GM19023 (cell line): ENCODE results near the gene RAPGEF5.

ENCODE experiments used
- ATAC-seq: cut with Tn5 transposase; IDR thresholded peaks from one replicate; pipeline ENCODE4 v1.9.1; 2021; ENCODE audit warnings: mild to moderate bottlenecking, moderate library complexity; ENCODE audit not compliant: unreplicated experiment

RAPGEF5 gene

DNA sequence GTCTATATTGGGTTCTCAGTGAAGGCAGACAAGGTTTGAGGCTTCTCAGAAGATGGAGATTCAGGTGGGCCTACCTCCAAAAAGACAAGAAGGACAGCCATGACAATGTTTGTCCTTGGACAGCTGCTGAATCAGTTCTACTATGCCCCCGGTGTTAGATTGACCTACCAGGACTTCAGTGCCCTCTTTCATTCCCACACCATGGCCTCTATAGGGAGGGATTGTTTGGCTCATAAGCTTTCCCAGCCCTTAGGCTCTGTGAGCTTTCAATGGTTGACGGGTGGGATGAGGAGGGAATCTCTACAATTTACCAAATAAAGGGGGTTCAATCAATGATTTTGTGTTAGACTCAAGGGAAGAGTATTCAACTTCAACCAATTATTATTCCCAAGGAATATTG is 23.4 kb upstream of the RAPGEF5 start:
- no peak for ATAC-seq

DNA sequence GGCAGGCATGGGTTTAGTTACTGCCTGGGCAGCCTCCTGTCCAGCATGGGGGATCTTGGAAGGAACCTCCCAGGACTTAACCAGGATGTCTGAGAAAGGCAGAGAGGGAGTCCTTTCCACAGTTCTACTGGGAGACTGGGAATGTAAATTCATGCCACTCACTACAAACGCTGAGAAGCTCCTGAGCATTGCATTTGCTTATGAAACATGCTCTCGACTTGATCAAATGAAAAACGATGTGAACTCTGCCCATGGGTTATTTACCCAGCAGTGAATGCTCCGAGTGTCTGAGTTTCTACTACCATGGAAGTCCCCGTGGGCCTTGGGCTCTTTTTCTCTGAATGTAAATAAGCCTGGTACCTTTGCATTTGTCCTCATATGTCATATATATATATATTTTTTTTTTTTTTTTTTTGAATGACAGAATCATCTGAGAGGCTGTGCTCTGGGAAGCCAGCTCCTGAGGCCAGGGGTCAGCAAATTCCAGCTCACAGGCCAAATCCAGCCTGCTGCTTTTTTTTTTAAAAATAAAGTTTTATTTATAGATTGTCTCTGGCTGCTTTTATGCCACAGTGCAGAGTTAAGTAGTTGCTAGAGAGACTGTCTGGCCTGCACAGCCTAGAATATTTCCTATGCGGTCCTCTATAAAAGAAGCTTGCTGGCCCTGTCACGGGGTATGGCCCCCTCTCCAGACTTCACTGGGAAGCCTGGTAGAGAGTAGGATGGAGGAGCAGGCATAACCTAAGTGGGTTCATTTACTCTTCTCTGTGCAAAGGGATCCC is 21.4 kb upstream of the RAPGEF5 start:
- no peak for ATAC-seq

DNA sequence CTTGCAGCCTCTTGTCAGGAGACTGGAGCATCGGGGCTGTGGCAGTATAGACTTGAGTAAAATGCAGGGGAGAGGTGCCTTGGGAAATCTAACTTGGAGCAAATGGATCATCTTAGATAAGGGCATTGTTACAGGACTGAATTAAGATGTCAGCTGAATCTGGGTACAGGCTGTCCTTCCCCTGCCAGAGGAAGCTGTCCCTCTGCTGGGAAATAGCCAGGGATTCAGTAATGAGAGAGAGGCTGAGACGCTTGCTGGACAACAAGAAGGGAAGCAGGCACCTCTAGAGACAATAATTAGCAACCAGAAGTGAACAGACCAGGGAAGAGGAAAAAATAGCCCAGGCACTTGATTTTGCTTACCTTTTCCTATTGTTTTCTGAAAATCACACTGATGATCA is 20.7 kb upstream of the RAPGEF5 start:
- ATAC-seq: no peak

DNA sequence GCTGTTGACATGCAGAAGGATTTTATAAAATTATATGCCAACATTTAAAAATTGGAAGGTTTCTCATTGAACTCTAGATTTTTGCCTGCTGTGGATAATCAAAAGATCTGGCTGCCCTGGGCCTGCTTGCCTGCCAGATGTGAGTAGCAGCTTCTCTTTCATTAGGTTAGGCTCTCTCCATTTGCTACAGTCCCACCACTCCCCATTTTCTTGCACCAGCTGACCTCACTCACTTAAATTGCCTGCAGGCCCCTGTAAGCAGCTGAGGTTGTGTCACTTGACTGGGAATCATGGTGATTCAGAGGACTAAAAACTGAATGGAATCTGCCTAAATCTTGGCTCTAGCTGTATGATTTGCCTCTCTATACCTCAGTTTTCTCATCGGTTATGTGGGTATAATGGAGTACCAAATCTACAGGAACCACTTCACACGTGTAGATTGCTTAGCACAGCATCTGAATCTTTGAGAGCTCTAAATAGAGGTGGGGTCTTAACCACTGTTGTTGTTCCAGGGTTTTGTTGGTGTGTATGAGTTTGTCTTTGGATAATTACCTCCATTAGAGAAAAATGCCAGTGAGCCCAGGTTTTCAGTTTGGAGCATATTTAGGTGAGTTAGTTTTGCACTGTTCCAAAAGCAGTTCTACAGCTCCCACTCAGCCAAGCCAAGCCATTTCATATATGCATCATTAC is 18.6 kb upstream of the RAPGEF5 start:
- ATAC-seq: no peak

DNA sequence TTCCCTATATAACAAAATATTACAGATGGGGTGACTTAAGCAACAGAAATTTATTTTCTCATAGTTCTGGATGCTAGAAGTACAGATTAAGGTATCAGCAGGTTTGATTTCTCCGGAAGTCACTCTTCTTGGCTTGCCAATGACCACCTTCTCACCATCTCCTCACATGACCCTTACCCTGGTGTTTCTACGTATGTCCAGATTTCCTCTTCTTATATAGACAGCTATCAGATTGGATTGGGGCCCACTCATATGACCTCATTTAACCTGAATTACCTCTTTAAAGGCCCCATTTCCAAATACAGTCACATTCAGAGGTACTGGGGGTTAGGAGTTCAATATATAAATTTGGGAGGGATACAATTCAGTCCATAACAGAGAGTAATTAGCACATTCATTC is 17.0 kb upstream of the RAPGEF5 start:
- no peak for ATAC-seq

DNA sequence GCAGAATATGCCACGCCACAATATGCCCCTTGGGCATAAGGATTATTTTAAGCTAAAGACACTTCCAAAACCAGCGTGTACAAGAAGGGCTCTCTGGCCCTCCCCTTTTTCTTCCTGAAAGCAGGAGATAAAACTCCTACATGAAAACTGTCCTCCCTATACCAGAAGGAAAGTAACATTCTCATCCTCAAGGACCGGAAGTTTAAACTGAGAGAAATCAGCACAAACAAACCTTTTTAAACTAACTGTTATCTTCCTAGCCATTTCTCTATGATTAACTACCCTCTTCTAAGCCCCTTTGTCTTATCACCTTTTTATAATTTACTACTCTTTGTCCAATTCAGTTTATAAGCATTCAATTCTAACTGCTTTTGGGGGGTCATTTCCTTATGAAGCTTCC is 16.4 kb upstream of the RAPGEF5 start:
- no peak for ATAC-seq

DNA sequence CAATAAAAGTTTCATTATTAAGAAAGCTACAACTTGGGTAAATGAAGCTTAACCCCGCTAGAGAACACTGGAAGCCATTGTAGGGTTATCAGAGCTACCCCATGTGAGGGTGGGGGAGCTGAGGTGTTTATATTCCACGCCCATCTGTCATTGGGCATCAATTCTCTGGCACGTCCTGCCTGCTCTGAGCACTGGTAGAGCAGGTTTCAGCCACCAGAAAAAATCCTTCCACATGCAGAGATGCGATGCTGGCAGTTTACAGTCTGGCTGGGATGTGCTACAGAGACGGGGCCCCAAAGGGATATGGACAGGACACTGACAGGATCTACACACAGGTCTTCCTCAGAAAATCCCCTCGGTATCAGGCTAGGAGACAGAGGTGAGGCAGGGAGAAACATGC is 15.9 kb upstream of the RAPGEF5 start:
- ATAC-seq: no peak

DNA sequence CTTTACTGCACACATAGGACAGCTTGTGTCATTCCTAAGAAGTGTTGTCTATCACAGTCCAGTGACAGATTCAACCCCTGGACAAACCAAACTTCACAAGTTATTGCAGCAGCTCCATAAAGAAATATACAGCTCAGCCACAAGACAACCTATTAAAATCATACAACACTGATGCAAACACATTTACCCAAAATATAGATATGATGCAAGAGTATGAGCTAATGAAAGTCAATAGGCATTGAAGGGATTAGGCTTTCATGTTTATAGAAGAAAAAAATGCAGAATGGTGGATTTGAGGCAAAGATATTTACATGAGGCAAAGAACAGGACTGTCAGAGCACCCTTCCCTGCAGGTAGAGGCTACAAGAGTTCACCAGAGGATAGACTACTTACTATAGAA is 14.9 kb upstream of the RAPGEF5 start:
- no peak for ATAC-seq

DNA sequence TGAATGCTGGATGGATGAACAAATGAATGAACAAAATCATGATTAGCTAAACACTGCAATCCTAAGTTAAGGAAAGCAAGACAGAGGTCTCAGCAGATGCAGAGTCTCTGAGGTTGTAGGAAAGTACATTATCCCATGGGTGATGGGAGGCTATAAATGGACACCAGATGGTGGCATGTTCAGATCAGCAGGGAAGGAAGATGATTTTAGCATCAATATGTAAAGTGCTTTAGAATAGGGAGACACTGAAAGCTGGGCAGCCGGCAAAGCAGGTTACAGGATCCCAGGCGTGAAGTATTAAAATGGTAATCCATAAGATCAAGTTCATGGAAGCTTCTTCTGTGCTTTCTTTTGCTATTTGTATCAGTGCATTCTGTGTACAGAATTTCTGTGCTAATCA is 7.9 kb upstream of the RAPGEF5 start:
- ATAC-seq: no peak

DNA sequence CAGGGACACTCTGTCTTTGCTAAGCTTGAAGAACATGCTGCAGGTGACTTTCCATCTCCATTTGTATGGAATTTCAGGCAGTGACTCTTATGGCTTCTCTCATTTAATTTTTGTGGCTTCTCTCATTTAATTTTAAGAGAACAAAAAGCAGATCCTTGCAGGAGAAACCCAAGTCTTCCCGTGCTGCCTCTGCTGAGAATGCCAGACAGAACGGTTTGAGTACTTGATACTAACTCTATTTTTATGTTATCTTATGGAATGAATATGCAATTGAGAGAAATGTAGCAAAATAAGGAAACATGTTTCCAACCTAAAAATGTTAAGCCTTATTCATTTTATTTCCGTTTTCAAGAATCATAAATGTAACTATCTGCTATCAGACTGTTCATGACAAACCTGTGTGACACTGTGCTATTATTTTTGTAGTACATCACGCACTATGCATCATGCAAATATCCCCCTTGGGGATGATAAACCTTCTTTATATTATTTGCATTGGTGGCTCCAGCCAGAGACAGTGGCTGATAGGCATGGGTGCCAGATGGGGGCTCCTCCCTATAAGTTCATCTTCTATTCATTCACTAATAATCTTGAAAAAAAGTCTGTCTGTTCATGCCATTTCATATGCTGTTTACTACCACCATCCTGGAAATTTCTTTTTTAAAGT is 6.9 kb upstream of the RAPGEF5 start:
- ATAC-seq: no peak

DNA sequence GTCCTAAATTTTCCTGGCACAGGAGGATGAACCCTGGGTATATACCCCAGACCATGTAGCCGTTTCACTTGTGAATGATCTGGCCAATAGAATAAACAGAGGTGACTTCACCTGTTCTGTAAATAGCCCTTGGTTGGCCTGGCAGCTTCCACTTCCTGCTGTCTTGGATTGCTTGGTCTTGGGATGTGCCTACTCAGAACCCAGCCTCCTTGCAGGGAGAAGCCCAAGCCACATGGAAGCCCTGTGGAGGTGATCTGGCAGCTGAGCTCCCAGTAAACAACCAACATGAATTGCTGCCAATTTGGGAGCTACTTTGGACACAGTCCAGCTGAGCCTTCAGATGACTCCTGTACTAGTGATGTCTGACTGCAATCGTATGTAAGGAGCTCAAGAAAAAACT is 4.8 kb upstream of the RAPGEF5 start:
- no peak for ATAC-seq

DNA sequence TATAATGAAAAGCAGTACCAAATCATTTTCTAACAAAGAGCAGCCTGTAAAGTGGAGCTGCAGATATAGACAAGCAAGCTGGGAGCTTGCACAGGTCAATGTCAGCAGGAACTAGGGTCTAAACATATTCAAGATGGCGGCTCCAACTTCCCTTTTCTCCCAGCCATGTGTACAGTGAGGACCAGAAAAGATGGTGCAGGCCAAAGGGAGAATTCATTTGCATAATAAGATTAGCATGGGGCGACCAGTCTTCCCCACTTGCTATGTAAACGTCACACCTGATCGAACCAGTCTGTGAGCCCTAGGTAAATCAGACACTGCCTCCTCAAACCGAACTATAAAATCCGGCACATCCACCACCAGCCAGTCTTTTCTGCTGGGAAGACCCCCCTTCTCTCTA is 4.4 kb upstream of the RAPGEF5 start:
- ATAC-seq: no peak

DNA sequence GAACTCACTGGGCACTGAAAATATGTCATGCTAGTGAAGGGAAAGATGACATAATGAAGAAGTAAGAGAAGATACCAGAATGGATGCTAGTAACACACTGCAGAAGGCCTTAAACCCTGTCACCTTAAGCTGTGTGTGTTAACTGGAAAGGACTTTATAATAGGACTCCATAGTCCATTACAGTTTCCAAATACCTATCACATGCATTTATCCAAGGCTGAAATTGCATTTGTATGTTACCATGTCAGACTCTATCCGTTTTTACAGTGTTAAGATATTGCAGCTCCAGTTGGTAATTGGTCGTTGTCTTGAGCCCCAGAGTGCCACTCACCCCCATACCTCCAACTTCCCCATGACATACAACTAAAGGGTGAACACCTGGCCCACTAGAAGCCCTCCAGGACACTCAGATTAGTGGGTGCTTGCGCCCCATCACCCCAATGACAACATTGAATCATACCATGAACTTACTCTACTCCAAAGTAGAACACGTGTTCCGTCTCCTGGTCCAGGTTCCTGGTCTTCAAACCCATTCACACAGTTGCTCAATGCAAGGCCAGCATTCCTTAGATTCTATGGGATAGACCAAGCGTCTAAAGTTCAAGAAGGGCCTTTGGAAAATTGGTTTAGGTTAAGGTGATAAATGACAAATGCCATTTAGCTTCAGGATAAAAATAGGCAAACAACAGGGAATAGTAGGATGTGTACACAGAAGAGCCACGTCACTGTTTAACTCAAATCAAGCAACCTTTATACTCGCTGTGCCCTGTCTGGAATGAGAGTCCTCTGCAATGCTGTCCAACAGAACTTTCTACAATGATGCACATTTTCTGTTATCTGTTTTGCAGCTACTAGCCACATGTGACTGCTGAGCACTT is 2.1 kb upstream of the RAPGEF5 start:
- ATAC-seq: no peak

DNA sequence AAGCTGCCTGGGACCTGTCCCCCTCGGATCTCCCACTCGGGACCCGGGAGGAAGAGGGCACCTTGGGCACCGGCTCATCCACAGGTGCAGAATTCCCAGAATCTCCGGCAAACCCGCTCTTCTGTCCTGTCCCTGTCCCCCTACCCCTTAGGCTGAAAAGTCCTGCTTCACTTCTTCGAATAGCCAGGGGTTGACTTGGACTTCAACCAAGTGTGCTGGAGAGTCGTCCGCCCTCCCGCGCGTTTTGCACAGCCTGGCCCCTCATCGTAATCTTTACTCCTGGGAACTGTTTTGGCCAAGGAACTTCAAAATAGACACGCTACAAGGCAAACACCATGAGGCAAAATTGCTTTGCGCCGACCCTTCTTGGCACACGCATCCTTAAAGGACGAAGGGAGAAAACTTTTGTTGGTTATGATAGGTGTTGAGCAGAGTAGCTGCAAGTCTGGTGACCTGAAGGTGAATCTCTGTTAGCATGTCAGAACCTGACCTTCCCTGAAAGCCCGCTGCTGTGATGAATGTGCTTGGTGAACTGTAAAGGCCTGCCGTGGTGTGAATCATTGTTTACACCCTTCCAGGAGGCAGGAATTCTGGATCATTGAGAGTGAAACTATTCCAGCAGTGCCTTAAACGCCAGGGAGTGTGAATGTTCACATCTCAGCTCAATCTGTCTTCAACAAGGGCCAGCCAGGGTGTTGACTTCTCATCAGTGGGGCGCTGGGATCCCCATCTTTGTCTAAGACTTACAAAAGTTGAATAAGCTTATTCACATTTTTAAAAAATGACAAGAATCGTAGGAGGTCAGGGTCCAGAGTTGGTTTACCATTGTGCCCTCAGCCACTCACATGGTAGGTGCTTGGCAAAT is 589 bp upstream of the RAPGEF5 start:
- ATAC-seq: no peak

DNA sequence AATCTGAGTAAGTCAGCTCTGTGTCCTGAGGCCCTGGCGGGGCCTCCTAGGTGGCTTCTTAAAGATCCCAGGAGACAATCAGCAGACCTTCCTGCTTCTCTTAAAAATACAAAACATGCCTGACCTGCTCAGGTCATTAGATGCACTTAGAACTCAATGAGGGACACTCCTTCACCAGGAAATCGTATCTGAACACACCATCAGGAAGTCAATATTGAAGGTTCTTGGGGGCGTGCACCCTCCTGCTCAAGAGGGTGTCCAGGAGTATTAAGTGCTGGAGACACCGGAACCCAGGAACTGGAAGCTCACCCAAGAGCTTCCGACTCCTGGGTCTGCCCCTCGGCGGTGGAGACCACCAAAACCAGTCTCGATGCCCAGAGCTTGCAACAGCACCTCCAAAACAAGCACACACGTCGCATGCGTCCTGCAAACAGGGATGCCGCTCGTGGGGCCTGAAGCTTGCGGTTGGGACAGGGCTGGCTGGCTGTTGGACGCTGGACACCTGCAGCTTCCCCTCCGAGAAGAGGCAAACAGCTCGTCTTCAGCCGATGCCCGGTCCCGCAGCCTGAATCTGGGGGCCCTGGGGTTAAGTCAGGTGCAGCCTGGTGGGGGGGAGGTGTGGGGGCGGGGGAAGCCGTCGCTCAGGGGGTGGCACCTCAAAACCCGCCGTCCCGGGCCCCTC is 803 bp downstream of the RAPGEF5 start:
- ATAC-seq: peak; percentile 23

DNA sequence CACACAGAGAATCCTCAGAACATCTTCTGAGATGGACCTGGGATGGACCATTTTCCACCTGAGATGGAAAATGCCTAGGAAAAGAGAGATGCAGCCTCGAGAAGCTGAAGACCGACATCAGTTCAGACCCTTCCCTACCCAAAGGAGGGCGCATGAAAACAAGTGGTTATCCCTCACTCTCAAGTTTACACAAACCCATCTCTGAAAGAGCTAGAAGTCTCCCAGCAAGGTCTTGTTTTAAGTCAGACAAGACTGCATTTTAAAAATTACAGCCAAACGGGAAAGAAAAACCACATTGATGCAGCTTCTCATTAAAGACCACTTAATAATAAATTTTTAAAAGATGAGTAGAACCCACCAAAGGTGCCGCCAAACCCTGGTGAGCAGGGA is 1.3 kb downstream of the RAPGEF5 start:
- no peak for ATAC-seq

DNA sequence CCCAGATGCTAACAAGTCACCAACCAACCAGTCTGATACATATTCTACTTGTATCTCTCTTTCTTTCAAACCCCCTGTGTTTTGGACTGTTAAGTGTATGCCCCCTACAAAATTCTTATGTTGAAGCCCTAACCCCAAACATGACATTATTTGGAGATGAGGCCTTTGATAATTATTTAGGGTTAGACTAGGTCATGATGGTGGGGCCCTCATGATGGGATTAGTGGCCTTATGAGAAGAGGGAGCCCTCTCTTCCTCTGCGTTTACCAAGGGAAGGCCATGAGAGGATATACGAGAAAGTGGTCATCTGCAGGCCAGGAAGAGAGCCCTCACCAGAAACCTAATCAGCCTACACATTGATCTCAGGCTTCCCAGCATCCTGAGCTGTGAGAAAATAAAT is 2.5 kb downstream of the RAPGEF5 start:
- ATAC-seq: no peak

DNA sequence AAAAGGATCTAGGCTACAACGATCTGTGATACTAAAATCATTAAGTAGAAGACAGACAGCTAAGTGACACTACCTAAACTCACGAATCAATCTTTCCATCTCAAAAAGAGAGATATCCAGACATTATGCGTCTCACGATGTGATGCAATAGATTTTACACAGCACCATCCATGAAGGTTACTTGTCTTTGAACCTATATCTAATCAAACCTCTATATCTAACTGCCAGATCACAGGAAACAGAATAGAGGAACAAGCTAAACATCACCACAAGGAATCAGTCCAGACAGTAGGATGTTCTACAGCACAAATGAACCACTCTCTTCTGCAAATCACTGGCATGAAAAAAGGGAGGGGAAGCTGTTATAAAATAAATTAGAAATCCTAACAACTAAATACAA is 4.1 kb downstream of the RAPGEF5 start:
- no peak for ATAC-seq

DNA sequence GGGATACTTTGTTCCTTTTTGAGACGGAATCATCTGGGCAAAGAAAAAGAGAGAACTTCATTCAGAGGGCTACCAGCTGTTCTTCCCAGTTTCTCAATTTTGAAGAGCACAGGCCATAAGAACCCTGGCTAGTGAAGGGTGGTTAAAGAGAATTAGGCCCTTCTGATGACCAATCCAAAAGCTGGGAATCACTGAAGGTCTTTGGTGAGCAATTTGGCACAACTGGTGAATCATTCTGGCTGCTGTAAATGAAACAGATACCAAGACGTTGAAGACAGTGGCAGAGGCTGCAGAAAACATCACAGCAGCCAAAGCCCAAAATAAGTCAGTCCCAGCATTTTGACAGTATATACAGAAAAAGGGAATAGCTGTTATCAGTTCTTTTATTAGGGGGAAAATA is 5.1 kb downstream of the RAPGEF5 start:
- no peak for ATAC-seq

DNA sequence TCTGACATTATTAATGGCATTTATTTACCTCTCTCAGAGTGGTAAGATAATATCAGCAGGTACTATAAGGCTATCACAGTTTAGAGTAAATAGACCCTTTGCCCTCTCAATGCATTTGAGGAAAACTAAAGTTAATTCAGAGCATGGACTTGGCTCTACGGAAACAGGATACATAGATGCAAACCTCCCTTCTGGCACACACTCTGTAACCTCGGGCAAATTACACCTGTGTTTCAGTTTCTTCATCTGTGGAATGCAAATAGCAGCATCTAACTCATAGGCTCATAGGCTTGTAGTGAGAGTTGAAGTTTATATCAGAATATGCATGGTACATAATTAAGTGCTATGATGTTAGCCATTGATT is 5.6 kb downstream of the RAPGEF5 start:
- peak; percentile 75 for ATAC-seq
